GM19324 (cell line): ENCODE measurements around the gene CRYGD.

Source experiments
- ATAC-seq: cut with Tn5 transposase; IDR thresholded peaks from one replicate; pipeline ENCODE4 v1.9.1; 2021; ENCODE audit warnings: mild to moderate bottlenecking, moderate library complexity; ENCODE audit not compliant: unreplicated experiment, low FRiP score

CRYGD gene

GRCh38 chr2:208092093-208092832 is 32.1 kb downstream of the CRYGD start:
- ATAC-seq: no peak

- ATAC-seq: no peak
Measured at GRCh38 chr2:208090420-208090819, 33.9 kb downstream of the CRYGD start.

GRCh38 chr2:208086029-208086428 is 38.3 kb downstream of the CRYGD start:
- ATAC-seq: no peak

GRCh38 chr2:208083807-208084206 is 40.5 kb downstream of the CRYGD start:
- ATAC-seq: no peak

GRCh38 chr2:208077276-208077675 is 47.0 kb downstream of the CRYGD start:
- no peak for ATAC-seq

GRCh38 chr2:208074610-208075356 is 49.5 kb downstream of the CRYGD start:
- ATAC-seq: no peak

GRCh38 chr2:208072250-208072892 is 52.0 kb downstream of the CRYGD start:
- ATAC-seq: peak; percentile 70
